DMS153 (cell line): ENCODE data around the gene ATG4C.
"Not testable (repeated sequence)": the region's sequence is repeated elsewhere in the genome, so short reads cannot be mapped to it uniquely, and the experiment has no call there.

Experiments
- DNase-seq: peaks from one replicate; lab custom pipeline; 2025; lab: John Stamatoyannopoulos, UW

ATG4C gene, protein sequence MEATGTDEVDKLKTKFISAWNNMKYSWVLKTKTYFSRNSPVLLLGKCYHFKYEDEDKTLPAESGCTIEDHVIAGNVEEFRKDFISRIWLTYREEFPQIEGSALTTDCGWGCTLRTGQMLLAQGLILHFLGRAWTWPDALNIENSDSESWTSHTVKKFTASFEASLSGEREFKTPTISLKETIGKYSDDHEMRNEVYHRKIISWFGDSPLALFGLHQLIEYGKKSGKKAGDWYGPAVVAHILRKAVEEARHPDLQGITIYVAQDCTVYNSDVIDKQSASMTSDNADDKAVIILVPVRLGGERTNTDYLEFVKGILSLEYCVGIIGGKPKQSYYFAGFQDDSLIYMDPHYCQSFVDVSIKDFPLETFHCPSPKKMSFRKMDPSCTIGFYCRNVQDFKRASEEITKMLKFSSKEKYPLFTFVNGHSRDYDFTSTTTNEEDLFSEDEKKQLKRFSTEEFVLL

DNA sequence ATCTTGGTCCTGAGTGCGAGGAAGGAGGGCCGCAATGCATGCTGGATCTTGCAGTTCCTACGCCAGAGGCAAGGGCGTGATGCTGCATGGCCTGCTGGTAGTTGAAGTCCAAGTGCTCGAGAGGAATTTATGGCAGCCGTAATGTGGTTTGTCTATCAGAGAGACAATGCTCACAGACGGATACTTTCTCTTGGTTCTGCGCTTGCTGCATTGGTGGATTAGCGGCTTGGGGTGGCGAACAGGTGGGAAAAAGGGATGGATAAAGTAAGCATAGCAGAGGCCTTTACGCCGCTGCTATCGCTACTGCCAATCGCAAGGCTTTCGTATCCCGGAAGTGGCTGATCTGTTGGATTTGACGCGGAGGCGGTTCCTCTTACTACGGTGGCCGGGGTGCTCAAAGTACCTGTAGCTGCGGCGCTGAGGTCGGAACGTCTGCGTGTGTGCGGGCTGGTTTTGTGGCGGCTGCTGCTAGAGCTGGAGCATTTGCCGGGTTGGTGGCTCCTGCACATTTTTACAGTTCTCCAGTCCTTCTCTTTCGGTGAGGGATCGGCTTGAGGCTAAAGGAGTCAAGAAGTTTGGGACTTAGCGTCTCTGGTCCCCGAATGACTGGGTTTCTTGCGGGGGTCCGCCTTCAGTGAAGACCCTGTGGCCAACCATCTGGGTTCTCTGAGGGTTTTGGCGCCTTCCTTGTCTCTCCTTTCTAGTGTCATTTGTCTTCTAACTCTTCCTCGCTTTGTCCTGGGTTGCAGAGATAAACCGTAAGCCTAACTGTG is at the start of gene ATG4C:
Gene ATG4C, plus strand, starts transcription at position 397 of the 773 bp plus-strand sequence. CDS start 19,655 bp downstream, outside the sequence.
- DNase-seq, result peak; percentile 95

DNA sequence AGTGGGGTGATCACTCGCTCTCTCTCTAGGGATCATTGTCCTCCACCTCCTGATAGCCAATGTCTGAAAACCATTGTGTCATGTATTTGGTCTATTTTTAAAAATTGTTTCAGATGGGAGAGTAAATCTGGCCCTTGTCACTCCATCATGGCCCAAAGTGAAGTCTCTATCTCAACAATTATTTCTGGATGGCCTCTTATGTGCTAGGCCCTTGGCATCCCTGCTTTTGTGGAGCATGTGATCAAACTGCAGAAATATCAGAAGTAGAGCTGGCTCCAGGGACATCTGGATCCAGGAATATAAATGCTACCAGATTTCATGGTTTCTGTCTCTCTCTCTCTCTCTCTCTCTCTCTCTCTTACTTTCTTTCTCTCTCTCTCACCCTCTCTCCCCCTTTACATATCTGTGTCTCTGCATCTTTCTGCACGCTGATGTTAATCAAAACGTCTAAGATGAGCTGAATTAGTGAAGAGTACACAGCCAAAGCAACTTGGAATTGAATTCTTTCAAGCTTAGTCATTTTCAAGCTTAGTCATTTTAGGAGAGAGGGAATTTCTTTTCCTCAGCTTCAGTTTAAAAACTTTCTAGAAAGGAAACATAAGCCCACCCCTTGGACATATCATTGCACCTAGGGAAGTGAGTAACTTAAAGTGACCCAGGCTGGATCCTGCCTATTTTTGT is 48.3 kb upstream of the ATG4C start:
- DNase-seq, result no peak

DNA sequence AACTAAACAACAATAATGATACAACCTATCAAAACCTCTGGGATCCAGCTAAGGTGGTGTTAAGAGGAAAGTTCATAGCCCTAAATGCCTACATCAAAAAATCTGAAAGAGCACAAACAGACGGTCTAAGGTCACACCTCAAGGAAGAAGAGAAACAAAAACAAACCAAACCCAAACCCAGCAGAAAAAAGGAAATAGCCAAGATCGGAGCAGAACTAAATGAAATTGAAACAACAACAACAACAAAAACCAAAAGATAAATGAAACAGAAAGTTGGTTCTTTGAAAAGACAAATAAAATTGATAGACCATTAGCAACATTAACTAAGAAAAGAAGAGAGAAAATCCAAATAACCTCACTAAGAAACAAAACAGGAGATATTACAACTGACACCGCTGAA is 43.2 kb upstream of the ATG4C start:
- DNase-seq, result not testable (repeated sequence)

DNA sequence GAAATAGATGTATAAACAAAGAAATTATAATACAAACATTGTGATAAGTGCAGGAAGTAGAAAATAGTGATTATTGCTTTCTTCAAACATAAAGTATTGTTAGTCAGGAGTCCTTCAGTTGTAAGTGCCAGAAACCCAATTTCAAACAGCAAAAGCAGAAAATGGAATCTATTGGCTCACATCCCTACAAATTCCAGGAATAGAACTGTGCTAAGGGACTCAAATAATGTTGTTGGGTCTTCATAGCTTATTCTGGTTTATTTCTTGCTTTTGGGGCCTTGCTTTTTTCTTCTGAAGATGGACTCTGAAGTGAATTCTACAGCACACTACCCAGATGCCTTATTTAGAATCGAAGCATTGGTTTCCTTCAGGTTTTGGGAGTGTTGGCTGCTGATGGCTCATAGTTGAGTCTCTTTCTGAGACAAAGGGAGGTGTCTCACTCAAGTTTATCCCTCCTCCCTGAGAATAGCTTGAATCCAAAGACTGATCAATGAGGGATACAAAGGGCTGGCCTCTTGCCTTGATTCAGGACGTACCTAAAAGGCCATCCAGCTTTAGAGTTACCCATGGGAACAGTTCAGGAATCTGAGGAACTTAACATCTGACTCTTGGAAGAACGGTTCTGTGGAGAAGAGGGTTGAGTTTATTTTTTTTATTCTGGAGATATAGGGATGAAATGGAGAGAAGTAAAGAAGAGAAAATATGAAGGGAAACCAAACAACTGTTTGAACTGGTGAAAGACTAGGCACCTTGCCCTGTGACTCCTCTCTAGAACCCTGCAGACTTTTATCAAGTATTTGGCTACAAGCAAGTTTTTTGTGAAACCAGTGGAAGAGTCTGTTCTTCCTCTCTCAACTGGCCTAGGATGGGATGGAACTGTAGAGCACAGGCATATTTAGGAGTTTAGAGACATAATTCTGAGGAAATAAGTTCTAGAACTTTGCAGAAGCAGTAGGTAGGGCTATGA is 39.0 kb upstream of the ATG4C start:
- DNase-seq, result no peak

DNA sequence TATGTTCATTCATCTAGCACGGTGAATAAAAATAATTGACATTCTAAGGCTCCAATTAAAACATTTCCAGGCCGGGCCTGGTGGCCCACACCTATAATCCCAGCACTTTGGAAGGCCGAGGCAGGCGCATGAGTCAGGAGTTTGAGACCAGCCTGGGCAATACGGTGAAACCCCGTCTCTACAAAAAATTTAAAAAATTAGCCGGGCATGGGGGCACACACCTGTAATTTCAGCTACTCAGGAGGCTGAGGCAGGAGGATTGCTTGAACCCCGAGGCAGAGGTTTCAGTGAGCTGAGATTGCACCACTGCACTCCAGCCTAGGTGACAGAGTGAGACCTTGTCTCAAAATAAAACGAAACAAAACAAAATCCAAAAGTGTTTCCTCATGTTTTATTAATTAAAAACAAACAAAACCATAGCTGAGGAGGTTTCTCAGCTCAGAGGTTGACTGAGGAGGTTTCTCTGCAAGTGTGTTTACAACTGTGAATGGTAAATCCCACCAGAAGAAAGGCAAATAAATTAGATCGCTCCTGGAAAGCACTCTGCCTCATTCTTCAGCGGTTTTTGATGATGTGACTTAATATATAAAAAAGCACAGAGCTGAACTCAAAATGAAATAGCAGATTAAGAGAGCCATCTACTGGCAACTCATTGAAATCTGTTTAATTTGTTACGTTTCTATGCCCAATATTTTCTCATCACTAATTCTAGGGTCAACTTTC is 37.7 kb upstream of the ATG4C start:
- DNase-seq, result peak; percentile 6

DNA sequence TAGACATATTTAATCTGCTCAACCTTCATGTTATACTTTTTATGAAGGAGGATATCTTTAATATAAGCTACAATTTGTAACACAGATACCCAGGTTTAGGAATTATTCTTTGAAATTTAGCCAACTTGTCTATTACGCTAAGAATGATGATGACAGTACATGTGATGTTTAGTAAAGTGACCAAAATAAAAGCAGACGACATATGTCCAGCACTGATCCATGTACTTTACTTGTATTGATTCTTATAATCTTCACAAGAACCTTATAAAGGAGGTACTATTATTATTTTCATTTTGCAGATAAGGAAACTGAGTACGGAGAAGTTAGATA is 37.2 kb upstream of the ATG4C start:
- no peak for DNase-seq

DNA sequence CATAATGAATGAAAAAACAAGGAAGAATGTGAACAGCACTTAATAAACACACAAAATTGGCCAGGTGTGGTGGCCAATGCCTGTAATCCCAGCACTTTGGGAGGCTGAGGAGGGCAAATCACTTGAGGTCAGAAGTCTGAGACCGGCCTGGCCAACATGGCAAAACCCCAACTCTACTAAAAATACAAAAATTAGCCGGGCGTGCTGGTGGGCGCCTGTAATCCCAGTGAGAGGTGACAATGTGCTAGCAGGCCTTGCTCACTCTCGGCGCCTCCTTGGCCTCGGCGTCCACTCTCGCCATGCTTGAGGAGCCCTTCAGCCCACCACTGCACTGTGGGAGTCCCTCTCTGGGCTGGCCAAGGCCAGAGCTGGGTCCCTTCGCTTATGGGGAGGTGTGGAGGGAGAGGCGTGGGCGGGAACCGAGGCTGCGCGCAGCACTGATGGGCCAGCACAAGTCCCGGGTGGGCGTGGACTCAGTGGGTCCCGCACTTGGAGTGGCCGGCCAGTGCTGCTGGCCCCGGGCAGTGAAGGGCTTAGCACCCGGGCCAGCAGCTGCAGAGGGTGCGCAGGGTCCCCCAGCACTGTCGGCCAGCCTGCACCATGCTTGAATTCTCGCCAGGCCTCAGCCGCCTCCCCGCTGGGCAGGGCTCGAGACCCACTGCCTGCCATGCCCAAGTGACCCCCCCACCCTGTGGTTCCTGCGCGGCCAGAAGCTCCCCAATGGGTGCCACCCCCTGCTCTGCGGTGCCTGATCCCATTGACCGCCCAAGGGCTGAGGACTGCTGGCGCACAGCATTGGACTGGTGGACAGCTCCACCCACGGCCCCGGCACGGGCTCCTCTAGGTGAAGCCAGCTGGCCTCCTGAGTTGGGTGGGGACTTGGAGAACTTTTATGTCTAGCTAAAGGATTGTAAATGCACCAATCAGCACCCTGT is 30.6 kb upstream of the ATG4C start:
- DNase-seq, result no peak

DNA sequence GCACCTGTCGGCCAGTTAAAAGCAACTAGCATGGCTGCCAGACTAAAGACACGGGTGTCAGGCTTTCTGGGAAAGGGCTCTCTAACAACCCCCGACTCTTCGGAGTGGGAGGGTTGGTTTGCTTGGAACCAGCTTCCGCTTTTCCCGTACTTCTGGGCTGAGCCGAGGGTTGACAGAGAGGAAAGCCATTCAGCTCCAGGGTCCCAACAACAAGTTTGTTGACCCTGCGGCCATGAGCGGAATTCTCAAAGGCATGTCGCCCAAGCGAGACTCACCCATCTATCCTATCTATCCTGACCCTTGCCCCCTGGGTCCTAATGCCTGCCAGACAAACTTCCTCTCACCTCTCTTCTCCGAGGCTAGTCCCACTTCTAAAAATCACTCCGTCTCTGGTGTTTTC is 29.0 kb upstream of the ATG4C start:
- not testable (repeated sequence) for DNase-seq

DNA sequence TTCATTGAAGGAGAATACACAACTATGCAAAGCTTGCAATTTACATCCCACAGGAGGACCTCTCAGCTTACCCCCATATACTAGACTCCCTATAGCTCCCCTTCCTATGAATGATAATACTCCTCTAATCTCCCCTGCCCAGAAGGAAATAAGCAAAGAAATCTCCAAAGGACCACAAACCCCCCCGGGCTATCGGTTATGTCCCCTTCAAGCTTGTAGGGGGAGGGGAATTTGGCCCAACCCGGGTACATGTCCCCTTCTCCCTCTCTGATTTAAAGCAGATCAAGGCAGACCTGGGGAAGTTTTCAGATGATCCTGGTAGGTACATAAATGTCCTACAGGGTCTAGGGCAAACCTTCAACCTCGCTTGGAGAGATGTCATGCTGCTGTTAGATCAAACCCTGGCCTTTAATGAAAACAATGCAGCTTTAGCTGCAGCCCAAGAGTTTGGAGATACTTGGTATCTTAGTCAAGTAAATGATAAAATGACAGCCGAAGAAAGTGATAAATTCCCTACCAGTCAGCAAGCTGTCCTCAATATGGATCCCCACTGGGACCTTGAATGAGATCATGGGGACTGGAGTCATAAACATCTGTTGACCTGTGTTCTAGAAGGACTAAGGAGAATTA is 27.6 kb upstream of the ATG4C start:
- DNase-seq, result not testable (repeated sequence)

DNA sequence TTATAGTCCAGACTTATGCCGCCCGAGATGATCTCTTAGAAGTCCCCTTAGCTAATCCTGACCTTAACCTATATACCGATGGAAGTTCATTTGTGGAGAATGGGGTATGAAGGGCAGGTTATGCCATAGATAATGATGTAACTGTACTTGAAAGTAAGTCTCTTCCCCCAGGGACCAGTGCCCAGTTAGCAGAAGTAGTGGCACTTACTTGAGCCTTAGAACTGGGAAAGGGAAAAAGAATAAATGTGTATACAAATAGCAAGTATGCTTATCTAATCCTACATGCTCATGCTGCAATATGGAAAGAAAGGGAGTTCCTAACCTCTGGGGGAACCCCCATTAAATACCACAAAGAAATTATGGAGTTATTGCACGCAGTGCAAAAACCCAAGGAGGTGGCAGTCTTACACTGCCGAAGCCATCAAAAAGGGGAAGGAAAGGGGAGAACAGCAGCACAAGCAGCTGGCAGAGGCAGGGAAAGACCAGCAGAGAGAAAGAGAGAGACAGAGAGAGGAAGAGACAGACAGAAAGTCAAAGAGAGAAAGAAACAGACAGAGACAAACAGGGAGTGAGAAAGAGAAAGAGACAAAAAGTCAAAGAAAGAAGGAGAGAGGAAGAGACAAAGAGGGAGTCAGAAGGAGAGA is 24.6 kb upstream of the ATG4C start:
- not testable (repeated sequence) for DNase-seq

DNA sequence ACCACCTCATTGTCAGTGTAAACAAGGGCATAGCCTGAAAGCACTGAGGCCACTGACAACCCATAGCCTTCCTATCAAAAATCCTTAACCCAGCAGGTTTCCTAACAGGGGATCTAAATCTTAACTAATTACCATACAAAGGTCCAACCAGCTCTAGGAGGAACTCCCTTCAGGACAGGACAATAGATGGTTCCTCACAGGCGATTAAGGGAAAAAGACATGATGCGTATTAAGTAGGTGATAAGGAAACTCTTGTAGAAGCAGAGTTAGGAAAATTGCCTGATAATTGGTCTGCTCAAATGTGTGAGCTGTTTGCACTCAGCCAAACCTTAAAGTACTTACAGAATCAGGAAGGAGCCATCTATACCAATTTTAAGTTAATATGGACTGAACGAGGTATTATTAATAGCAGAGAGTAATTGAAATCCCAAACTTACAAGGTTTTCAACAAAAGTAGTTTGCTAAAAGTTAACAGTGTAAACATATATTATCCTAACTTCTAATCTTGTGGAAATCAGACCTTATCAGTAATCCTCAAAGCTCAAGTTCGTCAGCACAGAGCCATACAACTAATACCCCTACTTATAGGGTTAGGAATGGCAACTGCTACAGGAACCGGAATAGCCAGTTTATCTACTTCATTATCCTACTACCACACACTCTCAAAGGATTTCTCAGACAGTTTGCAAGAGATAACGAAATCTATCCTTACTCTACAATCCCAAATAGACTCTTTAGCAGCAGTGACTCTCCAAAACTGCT is 23.7 kb upstream of the ATG4C start:
- not testable (repeated sequence) for DNase-seq

DNA sequence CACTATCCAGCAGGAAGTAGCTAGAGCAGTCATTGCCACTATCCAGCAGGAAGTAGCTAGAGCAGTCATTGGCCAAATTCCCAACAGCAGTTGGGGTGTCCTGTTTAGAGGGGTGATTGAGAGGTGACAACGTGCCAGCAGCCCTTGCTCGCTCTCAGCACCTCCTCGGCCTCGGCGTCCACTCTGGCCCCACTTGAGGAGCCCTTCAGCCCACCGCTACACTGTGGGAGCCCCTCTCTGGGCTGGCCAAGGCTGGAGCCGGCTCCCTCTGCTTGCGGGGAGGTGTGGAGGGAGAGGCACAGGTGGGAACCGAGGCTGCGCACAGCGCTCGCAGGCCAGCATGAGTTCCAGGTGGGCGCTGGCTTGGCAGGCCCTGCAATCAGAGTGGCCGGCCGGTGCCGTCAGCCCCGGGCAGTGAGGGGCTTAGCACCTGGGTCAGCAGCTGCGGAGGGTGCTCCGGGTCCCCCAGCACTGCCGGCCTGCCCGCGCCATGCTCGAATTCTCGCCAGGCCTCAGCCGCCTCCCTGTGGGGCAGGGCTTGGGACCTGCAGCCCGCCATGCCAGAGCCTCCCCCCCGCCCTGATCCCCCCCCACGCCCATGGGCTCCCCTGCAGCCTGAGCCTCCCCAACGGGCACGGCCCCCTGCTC is 22.6 kb upstream of the ATG4C start:
- not testable (repeated sequence) for DNase-seq

DNA sequence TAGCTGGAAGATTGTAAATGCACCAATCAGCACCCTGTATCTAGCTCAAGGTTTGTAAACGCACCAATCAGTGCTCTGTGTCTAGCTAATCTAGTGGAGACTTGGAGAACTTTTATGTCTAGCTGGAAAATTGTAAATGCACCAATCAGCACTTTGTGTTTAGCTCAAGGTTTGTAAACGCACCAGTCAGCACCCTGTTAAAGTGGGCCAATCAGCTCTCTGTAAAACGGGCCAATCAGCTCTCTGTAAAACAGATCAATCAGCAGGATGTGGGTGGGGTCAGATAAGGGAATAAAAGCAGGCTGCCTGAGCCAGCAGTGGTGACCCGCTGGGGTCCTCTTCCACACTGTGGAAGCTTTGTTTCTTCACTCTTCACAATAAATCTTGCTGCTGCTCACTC is 21.9 kb upstream of the ATG4C start:
- DNase-seq, result not testable (repeated sequence)

DNA sequence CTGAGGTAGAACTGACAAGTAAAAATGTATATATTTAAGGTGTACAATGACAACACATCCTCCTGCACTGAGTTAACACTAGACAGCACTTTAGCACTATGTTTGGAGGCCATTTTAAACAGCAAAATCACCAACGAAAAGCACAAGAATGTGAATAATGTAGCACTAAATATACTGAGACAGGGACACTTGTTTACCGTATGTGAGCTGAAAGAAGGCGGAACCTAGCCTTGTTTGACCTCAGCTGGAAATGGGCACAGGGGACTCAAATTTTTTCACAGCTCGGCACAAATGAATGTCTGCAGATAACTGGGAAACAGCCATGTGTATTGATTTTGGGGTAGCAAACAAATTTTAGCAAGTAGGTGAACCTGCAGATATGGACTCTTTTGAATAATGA is 18.0 kb upstream of the ATG4C start:
- no peak for DNase-seq

DNA sequence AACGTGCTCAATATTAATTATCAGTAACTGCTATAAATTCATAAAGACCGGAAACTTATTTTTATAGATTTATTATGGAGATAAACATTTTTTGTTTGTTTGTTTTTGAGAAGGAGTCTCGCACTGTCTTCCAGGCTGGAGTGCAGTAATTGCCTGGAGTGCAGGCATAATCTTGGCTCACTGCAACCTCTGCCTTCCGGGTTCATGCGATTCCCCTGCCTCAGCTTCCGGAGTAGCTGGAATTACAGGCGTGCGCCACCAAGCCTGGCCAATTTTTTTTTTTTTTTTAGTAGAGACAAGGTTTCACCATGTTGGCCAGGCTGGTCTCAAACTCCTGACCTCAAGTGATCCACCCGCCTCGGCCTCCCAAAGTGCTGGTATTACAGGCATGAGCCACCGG is 15.4 kb upstream of the ATG4C start:
- not testable (repeated sequence) for DNase-seq

DNA sequence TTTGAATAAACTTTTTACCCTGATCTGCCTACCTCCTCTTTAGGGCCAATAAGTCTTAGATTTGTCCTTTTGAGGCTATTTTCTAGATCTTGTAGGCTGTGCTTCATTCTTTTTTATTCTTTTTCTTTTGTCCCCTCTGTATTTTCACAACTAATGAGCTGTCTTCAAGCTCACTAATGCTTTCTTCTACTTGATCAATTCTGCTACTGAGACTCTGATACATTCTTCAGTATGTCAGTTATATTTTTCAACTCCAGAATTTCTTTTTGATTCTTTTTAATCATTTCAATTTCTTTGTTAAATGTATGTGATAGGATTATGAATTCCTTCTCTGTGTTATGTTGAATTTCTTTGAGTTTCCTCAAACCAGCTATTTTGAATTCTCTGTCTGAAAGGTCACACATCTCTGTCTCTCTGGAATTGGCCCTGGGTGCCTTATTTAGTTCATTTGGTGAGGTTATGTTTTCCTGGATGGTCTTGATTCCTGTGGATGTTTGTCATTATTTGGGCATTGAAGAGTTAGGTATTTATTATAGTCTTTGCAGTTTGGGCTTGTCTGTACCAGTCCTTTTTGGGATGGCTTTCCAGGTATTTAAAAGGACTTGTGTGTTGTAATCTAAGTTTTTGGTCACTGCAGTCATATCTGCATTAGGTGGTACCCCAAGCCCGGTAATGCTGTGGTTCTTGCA is 11.2 kb upstream of the ATG4C start:
- no peak for DNase-seq

DNA sequence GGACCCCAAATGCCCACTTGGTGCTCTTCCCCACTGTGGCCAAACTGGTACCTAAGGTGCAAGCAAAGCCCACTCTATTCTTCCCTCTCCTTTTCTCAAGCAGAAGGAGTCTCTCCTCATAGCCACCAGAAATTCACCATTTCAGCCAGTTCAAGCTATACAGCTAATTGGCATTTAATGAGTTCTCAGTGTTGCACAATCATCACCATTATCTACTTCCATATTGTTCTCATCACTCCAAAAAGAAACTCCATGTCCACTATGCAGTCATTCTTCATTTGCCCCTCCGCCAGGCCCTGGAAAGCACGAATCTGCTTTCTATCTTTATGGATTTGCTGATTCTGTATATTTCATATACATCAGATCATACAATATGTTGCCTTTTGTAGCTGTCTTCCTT is 9.9 kb upstream of the ATG4C start:
- no peak for DNase-seq
